BLaER1 treated with 17β-estradiol and CSF1 and Interleukin-3, amounts not matched to agents 10 nM and 100 nM (cell line): Measurements from ENCODE around the gene SLC25A41.
A peak's percentile ranks its signal among the peaks of the same experiment; 100 is the strongest.
"Not testable (repeated sequence)": the region's sequence is repeated elsewhere in the genome, so short reads cannot be mapped to it uniquely, and the experiment has no call there.

Source experiments
- H3K27ac ChIP-seq, 11 experiments: shearing (Covaris generic); formaldehyde crosslinking; 2 replicates each; pipeline ENCODE4 v1.8.1; 2022
- H3K27me3 ChIP-seq, 11 experiments: shearing (Covaris generic); formaldehyde crosslinking; 2 replicates each; pipeline ENCODE4 v1.8.1; 2022
- H3K36me3 ChIP-seq, 11 experiments: shearing (Covaris generic); formaldehyde crosslinking; 2 replicates each; pipeline ENCODE4 v1.8.1; 2022
- H3K4me1 ChIP-seq, 10 experiments: shearing (Covaris generic); formaldehyde crosslinking; 2 replicates each; pipeline ENCODE4 v1.8.1; 2022
- H3K4me2 ChIP-seq, 11 experiments: shearing (Covaris generic); formaldehyde crosslinking; 2 replicates each; pipeline ENCODE4 v1.8.1; 2022
- H3K4me3 ChIP-seq, 10 experiments: shearing (Covaris generic); formaldehyde crosslinking; 2 replicates each; pipeline ENCODE4 v1.8.1; 2022
- H3K9ac ChIP-seq, 11 experiments: shearing (Covaris generic); formaldehyde crosslinking; 2 replicates each; pipeline ENCODE4 v1.8.1; 2022
- H3K9me3 ChIP-seq, 11 experiments: shearing (Covaris generic); formaldehyde crosslinking; replicated peaks in 1 of 11; 2 replicates each; pipeline ENCODE4 v1.8.1; 2022
- H4K20me1 ChIP-seq, 11 experiments: shearing (Covaris generic); formaldehyde crosslinking; 2 replicates each; pipeline ENCODE4 v1.8.1; 2022
- Cebpa-rat ChIP-seq, 11 experiments: shearing (Covaris generic); IDR thresholded peaks; 2 replicates each; pipeline ENCODE4 v1.8.1; 2022

SLC25A41 gene

GRCh38 chr19:6446452-6446851 lies 12.9 kb upstream of the SLC25A41 start:
- H3K4me3 ChIP-seq: no peak overlapping the region
- no peak for TF ChIP-seq Cebpa-rat (IDR thresholded peaks at IDR 0.05)

GRCh38 chr19:6443986-6444385 lies 10.4 kb upstream of the SLC25A41 start:
- TF ChIP-seq Cebpa-rat (IDR thresholded peaks at IDR 0.05): no peak
- no peak overlapping the region for H3K27ac ChIP-seq
- no peak overlapping the region for H3K4me2 ChIP-seq
- H3K4me1 ChIP-seq: peaks cover 0 to 8% (median 0%) of the 10 kb centered on the region in 10 experiments; a peak in 3 of 20 replicates
- no peaks in the 10 kb centered on the region for H3K27me3 ChIP-seq
- no peaks in the 10 kb centered on the region; a peak in 1 of 22 replicates for H4K20me1 ChIP-seq
- peaks cover 0 to 44% (median 23%) of the 10 kb centered on the region in 11 experiments; a peak in 16 of 22 replicates for H3K36me3 ChIP-seq
- no peak overlapping the region for H3K9ac ChIP-seq
- no peak overlapping the region for H3K4me3 ChIP-seq
- H3K9me3 ChIP-seq: no peaks in the 10 kb centered on the region; a peak in 3 of 22 replicates

More at GRCh38 chr19:6446452-6446851, 12.9 kb upstream of the SLC25A41 start:
- H3K4me2 ChIP-seq: no peak overlapping the region
- H4K20me1 ChIP-seq: no peaks in the 10 kb centered on the region; a peak in 1 of 22 replicates
- H3K36me3 ChIP-seq: peaks cover 3 to 61% (median 35%) of the 10 kb centered on the region in 11 experiments; a peak in 18 of 22 replicates
- H3K27me3 ChIP-seq: no peaks in the 10 kb centered on the region
- no peak overlapping the region for H3K27ac ChIP-seq
- no peak overlapping the region for H3K9ac ChIP-seq
- peaks cover 0 to 8% (median 0%) of the 10 kb centered on the region in 10 experiments; a peak in 3 of 20 replicates for H3K4me1 ChIP-seq
- no peaks in the 10 kb centered on the region; a peak in 3 of 22 replicates for H3K9me3 ChIP-seq

- Histone ChIP-seq H4K20me1 (no peaks in the 10 kb centered on the region; a peak in 1 of 22 replicates), H3K27me3 (no peaks in the 10 kb centered on the region), H3K9me3 (no peaks in the 10 kb centered on the region; a peak in 3 of 22 replicates), H3K36me3 (peaks cover 0 to 39% (median 23%) of the 10 kb centered on the region in 11 experiments; a peak in 16 of 22 replicates), H3K4me3 (no peak overlapping the region), H3K4me1 (peaks cover 0 to 5% (median 0%) of the 10 kb centered on the region in 10 experiments; a peak in 3 of 20 replicates), H3K4me2 (no peak overlapping the region), H3K27ac (no peak overlapping the region), H3K9ac (no peak overlapping the region)
- no peak for TF ChIP-seq Cebpa-rat (IDR thresholded peaks at IDR 0.05)
These were observed 8.6 kb upstream of the SLC25A41 start for GRCh38 chr19:6442087-6442688.

- H3K36me3 ChIP-seq: peaks cover 0 to 28% (median 11%) of the 10 kb centered on the region in 11 experiments; a peak in 14 of 22 replicates
- no peaks in the 10 kb centered on the region for H3K4me1 ChIP-seq
- TF ChIP-seq Cebpa-rat (IDR thresholded peaks at IDR 0.05): no peak
- no peaks in the 10 kb centered on the region; a peak in 1 of 22 replicates for H4K20me1 ChIP-seq
- no peak overlapping the region for H3K27ac ChIP-seq
- H3K4me3 ChIP-seq: no peak overlapping the region
- H3K4me2 ChIP-seq: no peak overlapping the region
- H3K9me3 ChIP-seq: no peaks in the 10 kb centered on the region; a peak in 3 of 22 replicates
- no peak overlapping the region for H3K9ac ChIP-seq
- H3K27me3 ChIP-seq: no peaks in the 10 kb centered on the region
These were observed 7.3 kb upstream of the SLC25A41 start for GRCh38 chr19:6440905-6441304.

GRCh38 chr19:6439743-6440142 lies 6.2 kb upstream of the SLC25A41 start:
- Histone ChIP-seq H3K4me2 (no peak overlapping the region), H3K27ac (no peak overlapping the region), H3K4me3 (no peak overlapping the region), H4K20me1 (no peaks in the 10 kb centered on the region; a peak in 1 of 22 replicates), H3K36me3 (peaks cover 0 to 18% (median 0%) of the 10 kb centered on the region in 11 experiments; a peak in 4 of 22 replicates), H3K27me3 (no peaks in the 10 kb centered on the region), H3K9me3 (no peaks in the 10 kb centered on the region), H3K4me1 (no peaks in the 10 kb centered on the region), H3K9ac (no peak overlapping the region; a peak in 1 of 22 replicates)
- no peak for TF ChIP-seq Cebpa-rat (IDR thresholded peaks at IDR 0.05)

GRCh38 chr19:6433165-6433564 lies 398 bp downstream of the SLC25A41 start:
- Histone ChIP-seq H3K4me2 (no peak overlapping the region), H3K36me3 (0 out of 22 replicates have a peak, but pooled peaks cover 0 to 5% (median 0%) of the 10 kb centered on the region in 11 experiments), H3K4me1 (peaks cover 0 to 6% (median 2%) of the 10 kb centered on the region in 10 experiments; a peak in 7 of 20 replicates), H4K20me1 (no peaks in the 10 kb centered on the region), H3K27me3 (no peaks in the 10 kb centered on the region), H3K9me3 (no peaks in the 10 kb centered on the region), H3K27ac (no peak overlapping the region), H3K4me3 (no peak overlapping the region), H3K9ac (no peak overlapping the region)
- no peak for TF ChIP-seq Cebpa-rat (IDR thresholded peaks at IDR 0.05)

GRCh38 chr19:6431891-6432290 lies 1.7 kb downstream of the SLC25A41 start:
- H3K27me3 ChIP-seq: no peaks in the 10 kb centered on the region
- H3K4me2 ChIP-seq: no peak overlapping the region
- H4K20me1 ChIP-seq: no peaks in the 10 kb centered on the region
- no peak overlapping the region for H3K4me3 ChIP-seq
- 0 out of 22 replicates have a peak, but pooled peaks cover 0 to 5% (median 0%) of the 10 kb centered on the region in 11 experiments for H3K36me3 ChIP-seq
- no peak for TF ChIP-seq Cebpa-rat (IDR thresholded peaks at IDR 0.05)
- no peak overlapping the region for H3K27ac ChIP-seq
- peaks cover 0 to 6% (median 2%) of the 10 kb centered on the region in 10 experiments; a peak in 7 of 20 replicates for H3K4me1 ChIP-seq
- no peaks in the 10 kb centered on the region for H3K9me3 ChIP-seq
- H3K9ac ChIP-seq: no peak overlapping the region

GRCh38 chr19:6429419-6430221 lies 3.9 kb downstream of the SLC25A41 start:
- no peak for TF ChIP-seq Cebpa-rat (IDR thresholded peaks at IDR 0.05)
- H3K9ac ChIP-seq: no peak overlapping the region
- peak overlapping the region in 7 of 11 experiments; percentile 6 to 31 (median 18); a peak in 6 of 22 replicates for H3K4me2 ChIP-seq

GRCh38 chr19:6428692-6429418 lies 4.7 kb downstream of the SLC25A41 start:
- not testable (repeated sequence) for H3K27me3 ChIP-seq, H3K4me2 ChIP-seq, H3K9me3 ChIP-seq, H4K20me1 ChIP-seq, H3K9ac ChIP-seq, H3K27ac ChIP-seq, H3K36me3 ChIP-seq, H3K4me3 ChIP-seq
- peaks cover 5 to 14% (median 8%) of the 10 kb centered on the region in 10 experiments; a peak in 19 of 20 replicates for H3K4me1 ChIP-seq

More at GRCh38 chr19:6429419-6430221, 3.9 kb downstream of the SLC25A41 start:
- Histone ChIP-seq H4K20me1 (no peaks in the 10 kb centered on the region), H3K9me3 (peaks cover 0 to 9% (median 0%) of the 10 kb centered on the region in 11 experiments; a peak in 9 of 22 replicates), H3K27me3 (no peaks in the 10 kb centered on the region), H3K4me3 (no peak overlapping the region), H3K27ac (no peak overlapping the region; a peak in 1 of 22 replicates), H3K4me1 (peaks cover 5 to 14% (median 8%) of the 10 kb centered on the region in 10 experiments; a peak in 19 of 20 replicates), H3K36me3 (0 out of 22 replicates have a peak, but pooled peaks cover 0 to 2% (median 0%) of the 10 kb centered on the region in 11 experiments)
